SK-N-SH treated with all-trans-retinoic acid at 6 μM for 48 hours (cell line): ENCODE data around the gene RGL3.
A peak's percentile ranks its signal among the peaks of the same experiment; 100 is the strongest.

Source experiments
- ATAC-seq: fragments of 200-7000 bp; cut with Tn5 transposase; 3 replicates; pipeline ENCODE4 v1.9.1; 2020; ENCODE audit warnings: mild to moderate bottlenecking, moderate library complexity
- ARNTL ChIP-seq: fragments of 450-650 bp; formaldehyde crosslinking; IDR thresholded peaks from 2 replicates; pipeline ENCODE4 v1.5.0; 2020; ENCODE audit warnings: low read depth, mild to moderate bottlenecking, moderate library complexity, borderline replicate concordance
- BACH2 ChIP-seq: fragments of 250-450 bp; sonication (Bioruptor Pico); IDR thresholded peaks from 2 replicates; pipeline ENCODE4 v1.9.0; 2021; ENCODE audit warnings: mild to moderate bottlenecking, borderline replicate concordance
- CSDC2 ChIP-seq: fragments of 250-450 bp; sonication (Bioruptor Pico); IDR thresholded peaks from 2 replicates; pipeline ENCODE4 v1.5.0; 2020; ENCODE audit warnings: mild to moderate bottlenecking, moderate library complexity
- GLIS3 ChIP-seq: fragments of 250-450 bp; sonication (Bioruptor Pico); IDR thresholded peaks from 2 replicates; pipeline ENCODE4 v1.5.0; 2020; ENCODE audit warnings: mild to moderate bottlenecking, moderate library complexity
- ISL1 ChIP-seq: fragments of 250-450 bp; sonication (Bioruptor Pico); IDR thresholded peaks from 2 replicates; pipeline ENCODE4 v2.1.2; 2022; ENCODE audit warnings: mild to moderate bottlenecking, moderate library complexity
- OSR1 ChIP-seq: fragments of 250-450 bp; sonication (Bioruptor Pico); IDR thresholded peaks from 2 replicates; pipeline ENCODE4 v1.8.0; 2022; ENCODE audit warnings: moderate library complexity, mild to moderate bottlenecking, inconsistent platforms
- RARB ChIP-seq: fragments of 250-450 bp; sonication (Bioruptor Pico); IDR thresholded peaks from 2 replicates; pipeline ENCODE4 v1.8.0; 2021; ENCODE audit warnings: mild to moderate bottlenecking, moderate library complexity
- SNAI2 ChIP-seq: fragments of 250-450 bp; sonication (Bioruptor Pico); IDR thresholded peaks from 2 replicates; pipeline ENCODE4 v1.5.0; 2020; ENCODE audit warnings: mild to moderate bottlenecking, moderate library complexity
- TCF4 ChIP-seq: fragments of 250-450 bp; sonication (Bioruptor Pico); IDR thresholded peaks from 2 replicates; pipeline ENCODE4 v1.8.0; 2021; ENCODE audit warnings: mild to moderate bottlenecking, moderate library complexity, borderline replicate concordance
- TOX ChIP-seq: fragments of 250-450 bp; sonication (Bioruptor Pico); IDR thresholded peaks from 2 replicates; pipeline ENCODE4 v1.8.0; 2021; ENCODE audit warnings: mild to moderate bottlenecking, moderate library complexity, borderline replicate concordance
- ZC3H10 ChIP-seq: fragments of 250-450 bp; sonication (Bioruptor Pico); IDR thresholded peaks from 2 replicates; pipeline ENCODE4 v1.5.1; 2021; ENCODE audit warnings: mild to moderate bottlenecking, moderate library complexity
- ZFP3 ChIP-seq: fragments of 250-450 bp; sonication (Bioruptor Pico); IDR thresholded peaks from 2 replicates; pipeline ENCODE4 v1.5.0; 2020; ENCODE audit warnings: mild to moderate bottlenecking, moderate library complexity
- ZFP30 ChIP-seq: fragments of 450-650 bp; formaldehyde crosslinking; IDR thresholded peaks from 2 replicates; pipeline ENCODE4 v1.5.0; 2022; ENCODE audit warnings: mild to moderate bottlenecking, moderate library complexity
- ZNF565 ChIP-seq: fragments of 450-650 bp; formaldehyde crosslinking; conservative IDR thresholded peaks from 2 replicates; pipeline ENCODE4 v1.5.0; 2020; ENCODE audit warnings: low read depth, mild to moderate bottlenecking, moderate library complexity
- ZNF70 ChIP-seq: fragments of 450-650 bp; formaldehyde crosslinking; IDR thresholded peaks from 2 replicates; pipeline ENCODE4 v1.5.0; 2020; ENCODE audit warnings: mild to moderate bottlenecking, moderate library complexity
- TF ChIP-seq, protein P1 (sequence below): fragments of 250-450 bp; sonication (Bioruptor Pico); IDR thresholded peaks from 2 replicates; pipeline ENCODE4 v1.5.1; 2020; ENCODE audit warnings: low read depth, mild to moderate bottlenecking, moderate library complexity
- TF ChIP-seq, protein P2 (sequence below): fragments of 250-450 bp; sonication (Bioruptor Pico); IDR thresholded peaks from 2 replicates; pipeline ENCODE4 v1.8.0; 2020; ENCODE audit warnings: mild to moderate bottlenecking, moderate library complexity, borderline replicate concordance
- TF ChIP-seq, protein P3 (sequence below): fragments of 250-450 bp; sonication (Bioruptor Pico); IDR thresholded peaks from 2 replicates; pipeline ENCODE4 v1.5.1; 2021; ENCODE audit warnings: mild to moderate bottlenecking, moderate library complexity
- TF ChIP-seq, protein P4 (sequence below): fragments of 250-450 bp; sonication (Bioruptor Pico); IDR thresholded peaks from 2 replicates; pipeline ENCODE4 v1.8.0; 2021; ENCODE audit warnings: low read depth, mild to moderate bottlenecking, moderate library complexity, borderline replicate concordance

RGL3 gene

DNA sequence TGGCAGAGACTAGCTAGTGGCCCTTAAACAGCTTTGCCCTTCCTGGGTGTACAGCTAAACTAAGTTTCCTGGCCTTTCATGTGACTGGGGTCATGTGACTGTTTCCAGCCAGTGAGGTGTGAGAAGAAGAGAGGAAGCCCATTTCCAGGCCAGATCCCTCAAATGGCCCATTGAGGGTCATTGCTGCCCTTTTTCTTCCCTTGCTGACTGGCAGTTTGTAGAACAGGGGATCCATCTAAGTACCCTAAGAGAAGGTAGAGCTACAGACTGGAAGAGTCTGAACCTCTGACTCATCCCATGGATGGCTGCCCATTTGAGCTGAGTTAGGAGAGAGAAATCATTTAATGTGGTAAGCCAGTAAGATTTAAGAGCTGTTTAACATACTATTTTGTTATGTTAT is 41.9 kb downstream of the RGL3 start:
- TF ChIP-seq, protein P1, sequence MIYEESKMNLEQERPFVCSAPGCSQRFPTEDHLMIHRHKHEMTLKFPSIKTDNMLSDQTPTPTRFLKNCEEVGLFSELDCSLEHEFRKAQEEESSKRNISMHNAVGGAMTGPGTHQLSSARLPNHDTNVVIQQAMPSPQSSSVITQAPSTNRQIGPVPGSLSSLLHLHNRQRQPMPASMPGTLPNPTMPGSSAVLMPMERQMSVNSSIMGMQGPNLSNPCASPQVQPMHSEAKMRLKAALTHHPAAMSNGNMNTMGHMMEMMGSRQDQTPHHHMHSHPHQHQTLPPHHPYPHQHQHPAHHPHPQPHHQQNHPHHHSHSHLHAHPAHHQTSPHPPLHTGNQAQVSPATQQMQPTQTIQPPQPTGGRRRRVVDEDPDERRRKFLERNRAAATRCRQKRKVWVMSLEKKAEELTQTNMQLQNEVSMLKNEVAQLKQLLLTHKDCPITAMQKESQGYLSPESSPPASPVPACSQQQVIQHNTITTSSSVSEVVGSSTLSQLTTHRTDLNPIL = no peak
- TF ChIP-seq ZFP30 (CRISPR knock-in tag) (no peak), GLIS3 (CRISPR knock-in tag) (no peak), OSR1 (no peak), ZC3H10 (CRISPR knock-in tag) (no peak), ZNF565 (CRISPR knock-in tag) (no peak), ZFP3 (CRISPR knock-in tag) (no peak), ZNF70 (CRISPR knock-in tag) (no peak), TCF4 (CRISPR knock-in tag) (no peak), BACH2 (no peak), CSDC2 (CRISPR knock-in tag) (no peak), ISL1 (CRISPR knock-in tag) (no peak)
- TF ChIP-seq, protein P2, sequence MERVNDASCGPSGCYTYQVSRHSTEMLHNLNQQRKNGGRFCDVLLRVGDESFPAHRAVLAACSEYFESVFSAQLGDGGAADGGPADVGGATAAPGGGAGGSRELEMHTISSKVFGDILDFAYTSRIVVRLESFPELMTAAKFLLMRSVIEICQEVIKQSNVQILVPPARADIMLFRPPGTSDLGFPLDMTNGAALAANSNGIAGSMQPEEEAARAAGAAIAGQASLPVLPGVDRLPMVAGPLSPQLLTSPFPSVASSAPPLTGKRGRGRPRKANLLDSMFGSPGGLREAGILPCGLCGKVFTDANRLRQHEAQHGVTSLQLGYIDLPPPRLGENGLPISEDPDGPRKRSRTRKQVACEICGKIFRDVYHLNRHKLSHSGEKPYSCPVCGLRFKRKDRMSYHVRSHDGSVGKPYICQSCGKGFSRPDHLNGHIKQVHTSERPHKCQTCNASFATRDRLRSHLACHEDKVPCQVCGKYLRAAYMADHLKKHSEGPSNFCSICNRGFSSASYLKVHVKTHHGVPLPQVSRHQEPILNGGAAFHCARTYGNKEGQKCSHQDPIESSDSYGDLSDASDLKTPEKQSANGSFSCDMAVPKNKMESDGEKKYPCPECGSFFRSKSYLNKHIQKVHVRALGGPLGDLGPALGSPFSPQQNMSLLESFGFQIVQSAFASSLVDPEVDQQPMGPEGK = no peak
- TF ChIP-seq, protein P3, sequence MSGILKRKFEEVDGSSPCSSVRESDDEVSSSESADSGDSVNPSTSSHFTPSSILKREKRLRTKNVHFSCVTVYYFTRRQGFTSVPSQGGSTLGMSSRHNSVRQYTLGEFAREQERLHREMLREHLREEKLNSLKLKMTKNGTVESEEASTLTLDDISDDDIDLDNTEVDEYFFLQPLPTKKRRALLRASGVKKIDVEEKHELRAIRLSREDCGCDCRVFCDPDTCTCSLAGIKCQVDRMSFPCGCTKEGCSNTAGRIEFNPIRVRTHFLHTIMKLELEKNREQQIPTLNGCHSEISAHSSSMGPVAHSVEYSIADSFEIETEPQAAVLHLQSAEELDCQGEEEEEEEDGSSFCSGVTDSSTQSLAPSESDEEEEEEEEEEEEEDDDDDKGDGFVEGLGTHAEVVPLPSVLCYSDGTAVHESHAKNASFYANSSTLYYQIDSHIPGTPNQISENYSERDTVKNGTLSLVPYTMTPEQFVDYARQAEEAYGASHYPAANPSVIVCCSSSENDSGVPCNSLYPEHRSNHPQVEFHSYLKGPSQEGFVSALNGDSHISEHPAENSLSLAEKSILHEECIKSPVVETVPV (CRISPR knock-in tag) = no peak
- TF ChIP-seq, all 23 proteins: peak for 0
- ATAC-seq = no peak

DNA sequence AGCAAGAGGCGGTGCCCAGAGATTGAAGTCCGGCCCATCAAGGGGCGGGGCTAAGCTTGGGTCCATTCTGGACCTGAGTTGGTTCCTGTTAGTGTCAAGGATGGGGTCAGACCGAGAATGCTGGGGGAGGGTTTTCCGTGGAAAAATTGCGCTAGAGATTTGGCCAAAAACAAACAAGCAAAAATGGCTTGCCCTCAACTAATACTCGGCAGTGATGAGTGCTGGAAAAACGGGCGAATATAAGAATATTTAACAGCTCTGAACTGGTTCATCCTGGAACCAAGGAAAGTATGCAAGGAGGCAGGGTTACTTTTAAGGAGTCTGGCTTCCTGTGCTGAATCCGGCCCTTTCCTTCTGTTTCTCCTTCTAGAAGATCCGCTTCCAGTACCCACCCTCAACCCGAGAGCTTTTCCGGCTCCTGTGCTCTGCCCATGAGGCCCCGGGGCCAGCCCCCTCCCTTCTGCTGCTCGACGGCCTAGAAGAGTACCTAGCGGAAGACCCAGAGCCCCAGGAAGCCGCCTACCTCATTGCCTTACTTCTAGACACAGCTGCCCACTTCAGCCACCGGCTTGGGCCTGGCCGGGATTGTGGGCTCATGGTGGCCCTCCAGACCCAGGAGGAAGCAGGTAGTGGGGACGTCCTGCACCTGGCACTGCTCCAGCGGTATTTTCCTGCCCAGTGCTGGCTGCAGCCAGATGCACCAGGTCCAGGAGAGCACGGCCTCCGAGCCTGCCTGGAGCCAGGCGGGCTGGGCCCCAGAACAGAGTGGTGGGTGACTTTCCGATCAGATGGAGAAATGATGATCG is 43.8 kb downstream of the RGL3 start:
- ATAC-seq = peak; percentile 2
- TF ChIP-seq ZFP30 (CRISPR knock-in tag) = no peak
- no peak for TF ChIP-seq GLIS3 (CRISPR knock-in tag)
- TF ChIP-seq TOX (CRISPR knock-in tag) = no peak
- TF ChIP-seq, protein P1 = no peak
- TF ChIP-seq, protein P2 = no peak
- no peak for TF ChIP-seq SNAI2 (CRISPR knock-in tag)
- no peak for TF ChIP-seq TCF4 (CRISPR knock-in tag)

DNA sequence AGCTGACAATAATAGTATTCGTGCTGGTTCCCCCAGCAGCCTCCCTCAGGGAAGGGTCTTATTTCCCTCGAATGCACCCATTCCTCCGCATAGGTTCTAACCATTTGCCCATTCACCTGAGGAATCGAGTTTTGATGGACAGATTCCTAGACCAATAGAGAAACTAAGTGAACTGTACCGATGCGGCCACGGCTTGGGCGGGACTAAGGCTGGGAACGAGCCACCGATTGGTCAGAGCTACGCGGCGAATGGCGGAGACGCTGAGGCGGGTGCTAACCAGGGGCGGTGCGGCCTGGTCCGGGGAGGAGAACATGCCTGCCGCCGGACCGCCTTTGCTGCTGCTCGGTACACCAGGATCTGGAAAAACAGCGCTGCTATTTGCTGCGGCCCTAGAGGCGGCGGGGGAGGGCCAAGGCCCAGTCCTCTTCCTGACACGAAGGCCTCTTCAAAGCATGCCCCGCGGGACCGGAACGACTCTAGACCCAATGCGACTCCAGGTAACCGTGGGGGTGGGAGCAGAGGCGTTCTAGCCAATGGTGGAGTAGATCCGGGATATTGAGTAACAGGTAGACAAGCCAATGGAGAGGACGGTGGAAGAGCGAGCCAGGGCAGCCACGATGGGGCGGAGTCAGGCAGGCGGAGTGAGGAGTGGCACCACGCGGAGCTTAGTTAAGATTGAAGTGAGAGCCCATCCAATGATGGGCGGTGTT is 44.5 kb downstream of the RGL3 start, which contains the start of gene SWSAP1:
SWSAP1 (plus strand) TSS at position 234 of the 710 bp plus-strand sequence; CDS start at position 249, 15 bp downstream.
- peak; percentile 93 for ATAC-seq
- TF ChIP-seq TCF4 (CRISPR knock-in tag) (no peak), ZC3H10 (CRISPR knock-in tag) (no peak), BACH2 (no peak), ARNTL (CRISPR knock-in tag) (no peak), ZFP3 (CRISPR knock-in tag) (no peak), RARB (CRISPR knock-in tag) (no peak), ZNF70 (CRISPR knock-in tag) (no peak)
- TF ChIP-seq, protein P4, sequence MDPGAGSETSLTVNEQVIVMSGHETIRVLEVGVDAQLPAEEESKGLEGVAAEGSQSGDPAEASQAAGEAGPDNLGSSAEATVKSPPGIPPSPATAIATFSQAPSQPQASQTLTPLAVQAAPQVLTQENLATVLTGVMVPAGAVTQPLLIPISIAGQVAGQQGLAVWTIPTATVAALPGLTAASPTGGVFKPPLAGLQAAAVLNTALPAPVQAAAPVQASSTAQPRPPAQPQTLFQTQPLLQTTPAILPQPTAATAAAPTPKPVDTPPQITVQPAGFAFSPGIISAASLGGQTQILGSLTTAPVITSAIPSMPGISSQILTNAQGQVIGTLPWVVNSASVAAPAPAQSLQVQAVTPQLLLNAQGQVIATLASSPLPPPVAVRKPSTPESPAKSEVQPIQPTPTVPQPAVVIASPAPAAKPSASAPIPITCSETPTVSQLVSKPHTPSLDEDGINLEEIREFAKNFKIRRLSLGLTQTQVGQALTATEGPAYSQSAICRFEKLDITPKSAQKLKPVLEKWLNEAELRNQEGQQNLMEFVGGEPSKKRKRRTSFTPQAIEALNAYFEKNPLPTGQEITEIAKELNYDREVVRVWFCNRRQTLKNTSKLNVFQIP (CRISPR knock-in tag) = no peak
- TF ChIP-seq, protein P3 (CRISPR knock-in tag) = no peak; the same call in 1 of the 2 replicates
